Renal cortical epithelial cell (primary cell): ENCODE measurements around the gene MSI2. TPM values are rescaled to one million over a fixed set of nuclear protein-coding genes. Genes with fewer than 3 reads are reported as not detected.

Experiments used
- DNase-seq: peaks from one replicate; pipeline ENCODE4 v3.0.0-alpha.2; 2011; ENCODE audit warnings: low read depth
- total RNA-seq: library from RNA; depleted of rRNA; stranded (reverse); fragments of >200 nt; gene quantifications from 2 replicates; pipeline ENCODE4 v1.2.3, GENCODE V29; 2014

Gene MSI2
- total RNA-seq, 1 donor from 2014 or later: 90.2 TPM

DNA sequence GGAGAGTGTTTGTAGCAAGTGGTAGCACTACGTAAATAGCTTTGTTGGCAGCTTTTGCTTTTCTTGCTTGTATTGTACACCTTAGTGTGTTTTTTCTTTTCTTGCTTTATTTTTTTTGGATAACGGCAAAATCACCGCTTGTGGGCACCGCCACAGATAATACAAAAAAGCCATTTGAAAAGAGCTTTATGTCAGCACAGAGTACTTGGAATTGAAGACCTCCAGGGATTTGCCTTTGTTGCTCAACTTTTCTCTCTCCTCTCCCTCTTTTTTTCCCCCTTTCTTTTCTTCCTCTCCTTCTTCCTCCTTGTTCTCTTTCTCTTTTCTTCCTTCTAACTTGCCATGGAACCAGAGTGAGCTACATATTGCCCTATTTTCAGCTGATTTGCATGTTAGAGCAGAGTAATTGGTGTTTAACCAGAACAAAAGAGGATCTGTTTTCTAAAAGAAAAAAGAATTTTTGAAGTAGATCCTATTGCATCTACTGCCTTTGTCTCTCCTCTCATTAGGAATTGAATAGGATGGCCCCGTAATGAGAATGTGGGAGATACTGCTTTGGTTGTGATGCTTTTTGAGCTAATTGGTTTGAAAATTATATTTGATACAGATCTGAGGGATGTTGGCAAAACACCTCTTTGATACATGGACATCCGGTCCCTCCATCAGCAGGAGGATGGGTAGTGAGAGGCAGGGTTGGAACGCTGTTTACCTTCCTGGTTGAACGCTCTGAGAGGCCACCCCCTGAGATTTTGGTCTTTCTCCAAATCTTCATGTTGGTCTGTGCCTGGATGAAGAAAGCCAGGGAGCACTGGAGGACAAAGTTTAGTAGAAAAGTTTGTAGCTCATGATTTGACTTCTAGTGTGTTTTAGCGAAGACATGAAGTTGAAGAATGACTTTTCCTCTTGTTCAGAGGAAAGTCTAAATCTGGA is 85.6 kb downstream of the MSI2 start:
- no peak for DNase-seq

DNA sequence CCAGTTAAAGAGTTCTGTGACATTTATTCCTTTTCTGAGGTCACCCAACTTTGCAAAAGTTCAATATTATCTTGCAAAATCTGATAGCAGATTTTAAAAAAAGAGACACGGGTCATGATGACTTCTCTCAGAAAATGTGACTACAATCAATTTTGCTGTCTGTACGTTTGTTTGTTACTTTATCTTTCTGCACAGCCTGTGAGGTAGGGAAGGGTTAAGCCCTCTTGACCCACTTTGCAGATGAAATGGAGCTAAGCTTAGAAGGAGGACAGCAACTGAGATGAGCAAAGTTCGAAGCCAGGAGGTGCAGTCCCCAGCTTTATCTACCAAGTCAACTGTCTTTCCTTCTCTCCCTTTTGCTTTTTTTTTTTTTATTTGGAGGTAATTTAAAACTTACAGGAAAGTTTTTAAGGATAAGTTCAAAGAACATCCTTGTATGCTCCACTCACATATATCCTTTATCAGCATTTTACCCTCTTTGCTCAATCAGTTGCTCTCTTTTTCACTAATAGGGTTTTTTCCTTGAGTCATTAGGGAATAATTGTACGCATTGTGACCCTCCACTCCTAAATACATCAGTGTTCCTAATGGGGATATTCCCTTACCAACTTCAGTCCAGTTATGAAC is 86.8 kb downstream of the MSI2 start:
- no peak for DNase-seq

DNA sequence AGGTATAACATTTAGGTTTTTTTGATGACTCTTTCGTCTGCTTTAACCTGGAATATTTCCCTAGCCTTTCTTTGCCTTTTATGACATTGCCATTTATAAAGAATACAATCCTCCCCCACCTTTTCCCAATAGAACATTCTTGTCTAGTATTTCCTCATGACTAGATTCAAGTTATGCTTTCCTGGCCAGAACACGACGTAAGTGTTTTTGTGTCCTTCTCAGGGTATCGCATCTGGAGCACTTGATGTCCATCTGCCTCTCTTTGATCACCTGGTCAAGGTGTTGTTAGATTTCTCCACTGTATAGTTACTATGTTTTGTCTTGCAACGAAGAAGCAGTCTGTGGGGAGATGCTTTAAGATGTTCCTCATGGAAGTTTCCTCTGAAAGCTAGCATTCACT is 87.4 kb downstream of the MSI2 start:
- DNase-seq: peak; percentile 59

DNA sequence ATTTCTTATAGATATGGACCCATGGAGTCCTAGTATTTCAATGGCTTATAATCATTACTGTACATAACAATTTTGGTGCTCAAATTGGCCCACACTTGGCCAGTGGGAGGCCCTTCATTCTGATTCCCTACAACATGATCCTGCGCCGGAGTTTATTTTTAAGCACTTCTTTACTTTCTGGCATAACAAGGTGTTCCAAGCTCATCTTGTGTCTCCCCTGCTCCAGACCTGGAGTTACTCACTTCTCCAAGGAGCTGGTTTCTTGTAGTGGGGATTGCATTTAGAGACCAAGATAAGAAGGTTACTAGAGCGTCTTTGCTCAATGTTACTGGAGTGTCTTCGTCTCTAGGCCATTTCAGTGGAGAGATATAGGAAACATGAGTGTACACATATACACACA is 87.9 kb downstream of the MSI2 start:
- no peak for DNase-seq

DNA sequence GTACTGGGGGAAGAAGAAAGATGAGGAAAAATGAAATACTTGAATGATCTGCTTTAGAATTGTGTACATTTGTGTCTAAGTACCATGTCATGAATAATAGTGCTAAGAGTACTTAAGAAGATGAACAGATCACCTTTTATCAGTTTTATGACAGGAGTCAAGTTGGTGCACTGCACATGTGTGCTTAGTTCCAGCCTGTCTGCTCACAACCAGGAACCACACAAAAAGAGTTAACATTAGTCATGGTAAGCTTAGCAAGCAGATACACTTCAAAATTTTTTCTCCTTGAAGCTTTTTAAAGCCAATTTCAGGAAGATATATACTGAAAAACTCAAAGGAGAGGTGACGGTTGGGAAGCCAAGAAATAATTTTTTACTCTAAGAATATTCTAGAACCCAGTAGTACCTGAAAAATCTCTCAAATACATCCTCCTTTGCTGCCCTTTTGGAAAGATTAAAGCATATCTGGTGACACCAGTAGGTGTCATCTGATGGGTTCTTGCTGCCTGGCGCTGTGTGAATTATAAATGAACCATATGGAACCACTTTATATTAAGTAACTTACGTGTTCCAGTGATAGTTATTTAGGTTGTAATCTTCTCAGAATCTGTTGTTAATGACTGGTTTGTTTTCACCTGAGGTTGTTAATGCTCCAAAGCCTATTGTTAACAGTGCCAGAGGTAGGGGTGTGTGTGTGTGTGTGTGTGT is 93.4 kb downstream of the MSI2 start:
- DNase-seq: no peak

DNA sequence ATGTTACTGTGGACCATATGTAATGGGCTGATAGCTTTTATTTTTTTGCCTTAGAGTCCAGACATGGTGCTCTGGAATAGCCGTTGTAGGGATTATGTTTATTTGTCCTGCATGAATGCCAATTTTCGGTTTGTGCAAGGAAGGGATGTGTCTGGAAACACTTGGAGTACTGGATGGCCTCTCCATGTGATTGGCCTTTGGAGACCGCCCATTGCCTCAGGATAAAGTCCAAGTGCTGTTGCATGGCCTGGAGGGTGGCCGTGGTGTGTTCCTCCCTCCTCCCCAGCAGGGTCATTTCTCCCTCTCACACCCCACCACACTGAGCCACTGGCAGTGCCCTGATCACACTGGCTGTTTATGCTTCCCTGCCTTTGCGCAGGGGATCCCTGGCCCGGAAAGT is 93.9 kb downstream of the MSI2 start:
- no peak for DNase-seq

DNA sequence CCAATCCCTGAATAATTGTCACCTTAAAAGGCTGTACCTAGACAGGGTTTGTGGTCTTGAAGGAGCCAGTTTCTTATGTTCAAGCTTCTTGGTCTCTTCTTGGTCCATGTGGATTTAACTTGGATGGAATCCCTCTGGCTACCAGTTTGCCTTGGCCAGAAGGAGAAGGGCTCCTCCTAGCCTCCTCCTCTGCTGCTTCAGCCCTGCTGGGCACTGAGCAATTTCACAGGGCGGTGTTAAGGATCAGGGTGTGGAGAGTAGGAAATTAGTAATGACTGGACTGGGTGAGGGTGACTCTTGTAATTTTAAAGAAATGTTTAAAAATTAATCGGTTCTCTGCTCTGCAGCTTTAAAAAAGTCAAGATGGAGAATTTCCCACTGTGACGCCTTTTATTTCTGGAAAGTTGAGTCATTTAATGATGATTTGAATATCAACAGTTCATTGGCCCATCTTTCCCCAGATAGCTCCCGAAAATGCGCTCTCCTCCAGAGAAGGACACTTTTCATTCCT is 96.4 kb downstream of the MSI2 start:
- DNase-seq: no peak

DNA sequence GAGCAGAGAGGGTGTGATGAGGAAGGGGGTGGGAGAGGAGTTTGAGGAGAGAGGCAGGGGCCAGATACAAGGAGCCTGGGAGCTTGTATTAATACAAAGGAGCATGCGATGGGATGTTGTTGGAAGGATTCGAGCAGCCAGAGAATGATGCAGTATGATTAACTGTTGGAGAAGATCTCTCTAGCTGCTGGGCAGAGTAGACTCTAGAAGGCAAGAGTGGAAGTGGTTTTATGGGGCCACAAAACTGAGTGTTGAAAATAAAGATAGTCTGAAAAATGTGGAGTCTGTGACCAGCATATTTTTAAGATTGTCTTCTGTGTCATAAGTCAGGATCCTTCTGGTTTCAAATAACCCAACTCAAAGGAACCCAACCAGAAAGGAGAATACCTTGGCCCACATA is 98.3 kb downstream of the MSI2 start:
- DNase-seq: no peak

DNA sequence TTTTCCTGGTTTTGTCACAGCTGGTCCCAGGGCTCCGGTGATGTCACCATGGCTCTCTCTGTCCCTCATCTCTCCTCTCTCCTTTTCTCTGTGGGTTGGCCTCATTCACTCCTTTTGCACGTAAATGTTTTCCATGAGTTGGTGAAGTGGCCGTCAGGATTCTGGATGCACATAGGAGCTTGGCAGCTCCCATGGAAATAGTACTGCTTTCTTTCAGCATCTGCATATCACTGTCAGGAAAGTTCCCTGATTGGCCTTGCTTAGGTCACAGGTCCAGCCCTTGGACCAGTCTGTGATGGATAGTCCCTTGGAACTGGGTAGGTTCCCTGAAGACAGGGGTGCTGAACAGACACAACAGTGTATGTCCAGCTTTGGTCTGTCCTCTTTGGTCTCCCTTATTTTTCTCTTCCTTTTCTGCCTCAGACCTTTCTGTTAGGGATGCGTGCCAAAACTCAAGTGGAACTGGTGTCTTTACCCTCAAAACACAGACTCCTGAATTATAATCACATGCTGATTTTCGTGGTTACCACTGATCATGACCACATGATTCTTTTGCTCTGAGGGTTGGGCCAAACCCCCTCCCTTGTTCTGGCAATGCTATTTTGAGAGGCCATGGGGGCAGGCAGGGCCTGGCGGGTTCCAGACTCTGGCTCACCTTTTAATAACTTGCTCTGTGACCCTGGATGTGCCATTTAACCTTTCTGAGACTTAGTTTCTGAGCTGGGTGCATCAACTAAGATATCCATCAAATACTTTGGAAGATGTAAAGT is 99.0 kb downstream of the MSI2 start:
- DNase-seq: peak; percentile 48

DNA sequence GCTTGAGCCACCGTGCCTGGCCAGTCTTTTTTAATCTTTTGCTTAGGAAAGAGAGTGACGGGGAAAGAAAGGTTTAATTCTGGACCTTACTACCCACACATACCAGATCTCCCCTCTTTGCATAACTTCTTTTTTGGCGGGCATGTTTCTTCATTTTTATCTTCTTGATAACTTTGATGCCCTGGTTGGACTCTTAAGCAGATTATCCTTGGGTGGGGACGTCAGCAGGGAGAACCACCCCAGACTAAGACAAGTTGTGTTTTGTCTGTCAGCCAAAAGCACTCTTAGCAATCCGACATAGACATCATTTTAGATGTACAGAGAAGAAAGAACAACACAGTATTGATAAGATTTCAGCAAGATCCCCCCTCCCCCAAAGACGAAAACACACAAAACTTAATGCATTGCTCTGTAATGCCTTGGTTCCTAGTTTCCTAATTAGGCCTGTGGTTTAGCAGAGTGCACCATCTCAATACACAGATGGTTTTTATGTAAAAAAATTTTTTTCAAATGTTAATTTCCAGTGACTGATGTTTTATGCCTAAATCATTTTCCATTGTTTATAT is 99.9 kb downstream of the MSI2 start:
- no peak for DNase-seq

DNA sequence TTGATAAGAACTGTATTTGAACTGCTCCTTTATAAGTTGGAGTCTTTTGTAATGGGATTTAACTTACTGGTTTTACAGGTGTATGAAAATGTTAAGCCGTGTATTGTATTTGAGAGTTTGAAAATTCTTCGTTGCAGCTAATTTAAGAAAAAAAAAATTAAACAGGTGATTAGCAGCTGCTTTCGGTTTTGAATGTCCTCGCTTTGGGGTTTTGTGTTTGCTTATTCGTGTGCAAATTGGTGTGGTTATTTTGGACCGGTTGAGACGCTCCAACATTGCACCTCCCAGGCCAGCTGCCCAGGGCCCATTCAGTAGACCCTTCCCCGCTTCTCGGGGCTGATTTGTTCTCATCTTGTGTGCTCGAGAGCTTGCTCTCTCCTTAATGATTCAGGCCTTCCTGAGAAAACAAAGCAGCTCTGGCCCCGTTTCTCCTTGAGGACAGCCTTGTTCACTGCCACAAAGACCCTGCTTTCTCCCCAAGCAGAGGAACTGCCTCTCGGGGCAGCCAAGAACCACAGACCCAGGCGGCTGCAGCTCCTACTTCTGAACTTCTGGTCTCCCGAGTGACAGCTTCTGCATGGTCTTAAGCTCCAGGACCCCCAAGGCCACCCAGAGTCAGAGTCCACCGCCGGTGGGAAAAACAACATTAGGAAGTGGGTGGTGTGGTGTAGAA is 100.5 kb downstream of the MSI2 start:
- peak; percentile 26 for DNase-seq

DNA sequence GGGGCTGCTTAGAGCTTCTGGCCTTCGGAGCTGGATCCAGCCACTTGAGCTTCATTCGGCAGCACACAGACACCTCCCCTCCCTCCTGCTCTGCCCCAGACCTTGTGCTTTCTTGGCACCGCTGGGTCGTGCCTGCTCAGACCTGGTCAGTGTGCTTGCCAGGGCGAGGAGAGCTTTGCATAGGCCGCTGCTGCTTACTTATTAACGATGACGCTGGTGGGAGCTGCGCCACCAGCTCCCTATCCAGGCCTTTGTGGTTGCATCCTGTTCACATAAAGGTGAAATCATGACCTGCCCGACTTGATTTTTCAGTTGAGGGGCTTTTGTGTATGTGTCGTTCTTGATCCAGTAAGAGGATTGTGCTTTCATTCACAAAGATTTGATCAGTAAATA is 101.1 kb downstream of the MSI2 start:
- peak; percentile 96 for DNase-seq

DNA sequence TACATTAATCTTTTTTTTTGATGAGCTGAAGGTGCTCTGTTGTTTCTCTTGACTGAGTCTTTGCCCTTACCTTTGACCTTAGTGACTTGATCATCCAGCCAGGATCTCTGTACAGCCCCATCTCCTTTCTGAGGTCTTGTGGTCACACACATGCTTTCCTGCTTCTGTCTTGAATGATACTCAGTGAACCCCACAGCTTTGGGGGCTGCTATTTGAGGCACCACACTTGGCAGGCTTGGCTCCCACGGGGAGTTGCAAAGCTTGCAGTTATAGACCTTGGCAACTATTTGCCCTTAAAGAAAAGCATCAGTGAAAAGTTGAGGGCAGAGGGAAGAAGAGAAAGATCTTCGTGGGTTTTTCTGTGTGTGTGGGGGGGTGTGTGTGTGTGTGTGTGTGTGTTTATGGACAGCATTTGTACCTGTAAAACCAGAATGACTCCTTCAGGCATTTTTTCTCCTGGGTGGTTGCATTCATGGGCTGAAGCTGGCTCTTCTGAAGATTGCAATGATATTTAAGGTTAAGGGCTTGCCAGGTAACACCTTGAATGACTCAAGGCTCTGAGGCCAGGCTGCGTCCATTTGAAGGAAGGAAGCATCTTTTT is 101.6 kb downstream of the MSI2 start:
- peak; percentile 77 for DNase-seq

DNA sequence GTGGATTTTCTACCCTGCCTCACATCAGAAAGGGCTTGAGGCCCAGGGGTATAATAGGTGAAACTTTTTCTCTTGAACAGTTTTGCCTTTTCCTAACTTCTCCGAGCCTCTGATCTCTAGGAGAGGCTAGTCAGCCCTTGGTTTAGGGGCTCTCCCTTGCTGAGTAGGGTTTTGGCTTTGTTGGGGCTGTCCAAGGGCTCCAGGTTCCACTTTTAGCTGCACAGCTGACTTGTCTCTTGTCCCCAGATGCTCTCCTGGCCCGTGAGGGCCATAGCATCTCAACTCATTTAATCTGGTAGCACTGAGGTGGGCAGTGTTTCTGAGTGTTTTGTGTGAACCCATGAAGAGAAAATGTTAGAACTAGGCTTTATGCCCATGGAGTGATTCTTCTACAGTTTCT is 103.9 kb downstream of the MSI2 start:
- no peak for DNase-seq

DNA sequence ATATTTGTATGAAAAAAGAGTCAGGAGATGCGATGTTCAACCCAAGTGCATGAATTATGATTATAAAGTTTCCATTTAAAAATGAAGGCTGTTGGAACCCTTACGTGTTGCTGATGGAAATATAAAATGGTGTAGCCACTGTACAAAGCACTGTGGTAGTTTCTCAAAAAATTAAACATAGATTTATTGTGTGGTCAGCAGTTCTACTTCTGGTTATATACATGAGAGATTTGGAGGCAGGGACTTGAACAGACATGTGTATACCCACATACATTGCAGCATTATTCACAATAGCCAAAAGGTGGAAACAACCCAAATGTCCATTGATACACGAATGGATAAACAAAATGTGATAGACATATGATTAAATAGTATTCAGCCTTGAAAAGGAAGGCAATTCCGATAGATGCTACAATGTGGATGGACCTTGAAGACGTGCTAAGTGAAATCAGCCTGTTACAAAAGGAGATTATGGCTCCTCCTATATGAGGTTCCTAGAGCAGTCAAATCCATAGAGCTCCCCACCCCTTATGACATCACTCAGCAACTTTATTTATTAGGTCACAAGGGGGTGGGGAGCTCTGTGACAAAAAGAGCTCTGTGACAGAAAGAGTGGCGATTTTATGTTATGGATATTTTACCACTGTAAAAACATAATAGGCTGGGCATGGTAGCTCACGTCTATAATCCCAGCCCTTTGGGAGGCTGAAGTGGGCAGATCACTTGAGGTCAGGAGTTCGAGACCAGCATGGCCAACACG is 106.7 kb downstream of the MSI2 start:
- DNase-seq: no peak

DNA sequence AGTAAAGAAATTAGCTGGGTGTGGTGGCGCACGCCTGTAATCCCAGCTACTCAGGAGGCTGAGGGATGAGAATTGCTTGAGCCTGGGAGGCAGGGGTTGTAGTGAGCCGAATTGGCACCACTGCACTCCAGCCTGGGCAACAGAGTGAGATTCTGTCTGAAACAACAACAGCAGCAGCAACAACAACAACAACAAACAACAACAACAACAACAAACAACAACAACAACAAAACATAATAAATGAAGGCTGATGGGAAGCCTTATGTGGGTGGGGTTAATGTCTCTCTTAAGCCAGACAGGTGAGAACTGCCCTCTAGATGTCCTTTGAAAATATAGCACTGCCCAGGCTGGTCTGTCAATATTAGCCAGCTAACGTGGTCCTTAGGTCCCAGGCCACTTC is 107.3 kb downstream of the MSI2 start:
- no peak for DNase-seq

DNA sequence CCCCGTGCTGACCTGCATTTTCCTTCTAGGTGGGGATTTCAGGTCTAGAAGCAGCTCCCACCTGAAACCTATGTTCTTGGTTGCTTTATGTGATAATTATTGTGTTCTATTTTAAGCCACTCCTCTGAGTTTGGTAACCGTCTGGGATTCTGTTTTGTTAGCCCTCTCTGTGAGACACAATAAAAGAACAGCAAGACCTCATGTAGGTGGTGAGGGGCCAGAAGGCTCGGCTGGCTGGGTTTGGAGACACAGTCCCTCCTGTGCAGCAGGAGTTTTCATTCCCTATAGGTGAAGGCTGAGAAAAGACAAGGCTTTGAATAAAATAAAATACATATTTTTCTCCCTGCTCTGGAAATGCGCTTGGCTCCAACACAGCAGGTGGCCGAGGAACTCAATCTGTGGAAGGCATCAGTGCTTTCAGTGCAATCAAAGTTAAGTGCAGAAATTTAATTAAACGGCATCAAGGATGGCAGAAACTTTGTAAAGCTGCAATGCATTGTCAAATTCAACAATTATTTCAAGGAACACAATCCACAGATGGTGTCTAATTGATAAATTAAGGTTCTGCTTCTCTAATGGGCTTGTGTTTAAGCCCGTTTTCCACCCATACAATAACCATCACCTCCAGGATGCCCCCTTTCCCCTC is 107.8 kb downstream of the MSI2 start:
- DNase-seq: no peak

DNA sequence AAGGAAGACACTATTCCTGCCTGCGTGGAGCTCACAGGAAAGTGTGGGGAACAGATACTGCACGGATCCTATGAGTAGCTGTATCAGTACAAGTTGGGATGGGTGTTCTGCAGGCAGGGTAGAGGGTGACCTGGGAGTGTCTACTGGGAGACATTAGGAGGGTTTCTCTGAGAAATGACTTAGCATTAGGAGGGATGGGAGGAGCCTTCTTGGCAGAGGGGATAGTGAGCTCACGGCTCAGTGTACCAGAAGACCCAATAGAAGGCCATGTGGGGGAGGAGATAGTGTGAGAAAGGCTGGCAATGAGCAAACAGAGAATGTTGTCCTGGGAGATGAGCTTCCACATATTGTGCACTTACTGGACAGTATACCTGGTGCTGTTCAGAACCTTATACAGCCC is 109.1 kb downstream of the MSI2 start:
- peak; percentile 80 for DNase-seq

DNA sequence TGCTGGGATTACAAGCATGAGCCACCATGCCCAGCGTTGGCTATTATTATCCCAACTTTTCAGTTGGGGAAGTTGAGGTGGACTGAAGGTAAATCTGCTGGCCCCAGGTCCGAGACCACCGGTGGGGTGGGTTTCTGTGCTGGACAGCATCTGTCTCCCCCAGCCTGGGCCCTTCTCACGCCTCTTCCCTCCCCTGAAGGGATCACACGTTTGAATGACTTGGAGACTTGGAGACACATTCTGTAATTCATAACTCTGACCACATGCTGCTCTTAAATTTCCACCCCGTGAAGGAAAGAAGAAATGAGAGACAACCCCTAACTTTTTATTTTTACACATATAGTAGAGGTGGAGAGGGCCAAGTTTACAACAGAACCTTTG is 109.8 kb downstream of the MSI2 start:
- peak; percentile 32 for DNase-seq
